Immature natural killer cell (primary cell): ENCODE measurements around the gene WDR3. TPM values are rescaled to one million over a fixed set of nuclear protein-coding genes. Genes with fewer than 3 reads are reported as not detected.

ENCODE experiments used
- DNase-seq, 3 donors: peaks; one replicate each; pipeline ENCODE4 v3.0.0; 2022; ENCODE audit warnings: mixed read lengths in 1 of 3
- H3K27ac Mint-ChIP-seq, 6 donors: one replicate each; pipeline ENCODE4 v1.8.0; 2020; ENCODE audit warnings: mixed read lengths in 6 of 6, mild to moderate bottlenecking in 5 of 6, inconsistent platforms in 4 of 6, moderate library complexity in 3 of 6
- H3K27me3 Mint-ChIP-seq, 3 donors: one replicate each; pipeline ENCODE4 v1.8.0; 2020 to 2021; ENCODE audit warnings: low read depth in 3 of 3, mild to moderate bottlenecking in 3 of 3, mixed read lengths in 3 of 3, moderate library complexity in 3 of 3, inconsistent platforms in 1 of 3
- H3K36me3 Mint-ChIP-seq, 3 donors: one replicate each; pipeline ENCODE4 v1.8.0; 2020; ENCODE audit warnings: mixed read lengths in 3 of 3, inconsistent platforms in 2 of 3, mild to moderate bottlenecking in 2 of 3
- H3K4me1 Mint-ChIP-seq, 2 donors: one replicate each; pipeline ENCODE4 v1.8.0; 2020; ENCODE audit warnings: inconsistent platforms in 2 of 2, mild to moderate bottlenecking in 2 of 2, mixed read lengths in 2 of 2, moderate library complexity in 1 of 2
- H3K4me3 Mint-ChIP-seq, 5 donors: one replicate each; pipeline ENCODE4 v1.8.0; 2020; ENCODE audit warnings: mild to moderate bottlenecking in 5 of 5, mixed read lengths in 5 of 5, inconsistent platforms in 3 of 5, moderate library complexity in 3 of 5
- H3K9me3 Mint-ChIP-seq, 6 donors: one replicate each; pipeline ENCODE4 v1.8.0; 2020; ENCODE audit warnings: mild to moderate bottlenecking in 6 of 6, mixed read lengths in 6 of 6, inconsistent platforms in 4 of 6, moderate library complexity in 3 of 6
- polyA plus RNA-seq, 3 donors: library from polyadenylated mRNA; unstranded; fragments of 300-500 nt; fragmentation: Illumina TruSeq; gene quantifications; one replicate each; pipeline ENCODE4 v1.2.3, GENCODE V29; 2021

WDR3 gene
- 10 to 100 TPM; 11.8 to 20.1 (median 17.0) TPM for polyA plus RNA-seq

- no peaks in the 10 kb centered on the region for H3K9me3 Mint-ChIP-seq
- peak; percentile 94 to 96 (median 95) for DNase-seq
- peak within 1 kb of the TSS; percentile 92 to 100 (median 98) for H3K27ac Mint-ChIP-seq
- peak within 1 kb of the TSS; percentile 91 to 99 (median 96) for H3K4me3 Mint-ChIP-seq
- peaks cover 0 to 4% (median 4%) of the 10 kb centered on the region in 3 donors for H3K36me3 Mint-ChIP-seq
- H3K4me1 Mint-ChIP-seq, result peaks cover 35 to 60% of the 10 kb centered on the region in 2 donors
- H3K27me3 Mint-ChIP-seq, result peaks cover 8 to 13% (median 12%) of the 10 kb centered on the region in 3 donors
Observed at GRCh38 chr1:117929343-117930172, at the start of gene WDR3, which contains the start of gene GDAP2. WDR3 (plus strand) TSS chr1:117929739; CDS start chr1:117933320, 3,581 bp downstream. GDAP2 (minus strand) TSS chr1:117929621; CDS start chr1:117920357, 9,264 bp downstream.

- no peaks in the 10 kb centered on the region for H3K27me3 Mint-ChIP-seq
- peaks cover 25 to 31% (median 31%) of the 10 kb centered on the region in 3 donors for H3K36me3 Mint-ChIP-seq
- H3K27ac Mint-ChIP-seq, result no peak overlapping the region
- H3K4me3 Mint-ChIP-seq, result no peak overlapping the region
- DNase-seq, result no peak
- H3K4me1 Mint-ChIP-seq, result peaks cover 1 to 8% of the 10 kb centered on the region in 2 donors
- no peaks in the 10 kb centered on the region for H3K9me3 Mint-ChIP-seq
Observed at GRCh38 chr1:117883616-117884015, 45.9 kb upstream of the WDR3 start.

- peaks cover 16 to 24% (median 20%) of the 10 kb centered on the region in 3 donors for H3K36me3 Mint-ChIP-seq
Observed at GRCh38 chr1:117886101-117886795, 43.3 kb upstream of the WDR3 start.

GRCh38 chr1:117890452-117890851 lies 39.1 kb upstream of the WDR3 start:
- Mint-ChIP-seq H3K4me3 (no peak overlapping the region), H3K27ac (no peak overlapping the region), H3K27me3 (no peaks in the 10 kb centered on the region), H3K36me3 (peaks cover 9 to 15% (median 14%) of the 10 kb centered on the region in 3 donors), H3K9me3 (no peaks in the 10 kb centered on the region), H3K4me1 (peaks cover 1 to 8% of the 10 kb centered on the region in 2 donors)
- DNase-seq, result no peak

More at GRCh38 chr1:117886101-117886795, 43.3 kb upstream of the WDR3 start:
- Mint-ChIP-seq H3K9me3 (no peaks in the 10 kb centered on the region), H3K27ac (peak overlapping the region in 2 of 6 donors; percentile 55 to 61), H3K4me3 (no peak overlapping the region), H3K4me1 (peaks cover 1 to 8% of the 10 kb centered on the region in 2 donors), H3K27me3 (no peaks in the 10 kb centered on the region)
- DNase-seq, result no peak

- no peak overlapping the region for H3K27ac Mint-ChIP-seq
- H3K4me3 Mint-ChIP-seq, result no peak overlapping the region
- no peaks in the 10 kb centered on the region for H3K27me3 Mint-ChIP-seq
Observed at GRCh38 chr1:117892512-117892911, 37.0 kb upstream of the WDR3 start.

GRCh38 chr1:117894078-117894477 lies 35.5 kb upstream of the WDR3 start:
- Mint-ChIP-seq H3K27ac (no peak overlapping the region), H3K4me1 (no peaks in the 10 kb centered on the region), H3K36me3 (peaks cover 5 to 28% (median 11%) of the 10 kb centered on the region in 3 donors), H3K27me3 (no peaks in the 10 kb centered on the region), H3K4me3 (no peak overlapping the region), H3K9me3 (no peaks in the 10 kb centered on the region)
- no peak for DNase-seq

More at GRCh38 chr1:117892512-117892911, 37.0 kb upstream of the WDR3 start:
- Mint-ChIP-seq H3K9me3 (no peaks in the 10 kb centered on the region), H3K36me3 (peaks cover 9 to 20% (median 11%) of the 10 kb centered on the region in 3 donors), H3K4me1 (no peaks in the 10 kb centered on the region)
- DNase-seq, result no peak

- Mint-ChIP-seq H3K36me3 (peaks cover 5 to 34% (median 11%) of the 10 kb centered on the region in 3 donors), H3K4me3 (no peak overlapping the region), H3K9me3 (no peaks in the 10 kb centered on the region), H3K27me3 (no peaks in the 10 kb centered on the region), H3K4me1 (no peaks in the 10 kb centered on the region), H3K27ac (peak overlapping the region in 3 of 6 donors; percentile 0 to 30 (median 5))
- peak; percentile 20 to 40 (median 31) for DNase-seq
Observed at GRCh38 chr1:117895482-117896114, 33.9 kb upstream of the WDR3 start.

- H3K4me1 Mint-ChIP-seq, result no peaks in the 10 kb centered on the region
- peaks cover 13 to 40% (median 13%) of the 10 kb centered on the region in 3 donors for H3K36me3 Mint-ChIP-seq
- no peak for DNase-seq
- no peak overlapping the region for H3K4me3 Mint-ChIP-seq
- no peaks in the 10 kb centered on the region for H3K9me3 Mint-ChIP-seq
- H3K27ac Mint-ChIP-seq, result no peak overlapping the region
- H3K27me3 Mint-ChIP-seq, result no peaks in the 10 kb centered on the region
Observed at GRCh38 chr1:117897551-117897950, 32.0 kb upstream of the WDR3 start.

GRCh38 chr1:117899801-117900200 lies 29.7 kb upstream of the WDR3 start:
- no peaks in the 10 kb centered on the region for H3K4me1 Mint-ChIP-seq
- peaks cover 20 to 54% (median 21%) of the 10 kb centered on the region in 3 donors for H3K36me3 Mint-ChIP-seq
- no peak overlapping the region for H3K4me3 Mint-ChIP-seq
- H3K9me3 Mint-ChIP-seq, result no peaks in the 10 kb centered on the region
- DNase-seq, result no peak
- no peaks in the 10 kb centered on the region for H3K27me3 Mint-ChIP-seq
- H3K27ac Mint-ChIP-seq, result peak overlapping the region in 1 of 6 donors; percentile 31

- Mint-ChIP-seq H3K27me3 (no peaks in the 10 kb centered on the region), H3K4me1 (no peaks in the 10 kb centered on the region), H3K36me3 (peaks cover 34 to 65% (median 35%) of the 10 kb centered on the region in 3 donors), H3K9me3 (no peaks in the 10 kb centered on the region), H3K27ac (no peak overlapping the region), H3K4me3 (no peak overlapping the region)
- DNase-seq, result no peak
Observed at GRCh38 chr1:117902944-117903343, 26.6 kb upstream of the WDR3 start.

GRCh38 chr1:117904485-117904884 lies 25.1 kb upstream of the WDR3 start:
- Mint-ChIP-seq H3K4me3 (no peak overlapping the region), H3K27ac (no peak overlapping the region), H3K4me1 (no peaks in the 10 kb centered on the region), H3K36me3 (peaks cover 35 to 59% (median 36%) of the 10 kb centered on the region in 3 donors), H3K27me3 (no peaks in the 10 kb centered on the region), H3K9me3 (no peaks in the 10 kb centered on the region)
- no peak for DNase-seq

GRCh38 chr1:117905019-117905418 lies 24.5 kb upstream of the WDR3 start:
- no peak for DNase-seq
- H3K27ac Mint-ChIP-seq, result no peak overlapping the region
- H3K4me1 Mint-ChIP-seq, result no peaks in the 10 kb centered on the region
- H3K27me3 Mint-ChIP-seq, result no peaks in the 10 kb centered on the region
- no peak overlapping the region for H3K4me3 Mint-ChIP-seq
- H3K36me3 Mint-ChIP-seq, result peaks cover 35 to 61% (median 40%) of the 10 kb centered on the region in 3 donors
- no peaks in the 10 kb centered on the region for H3K9me3 Mint-ChIP-seq

- H3K27me3 Mint-ChIP-seq, result no peaks in the 10 kb centered on the region
- H3K4me1 Mint-ChIP-seq, result peaks cover 12 to 21% of the 10 kb centered on the region in 2 donors
- H3K27ac Mint-ChIP-seq, result no peak overlapping the region
- peaks cover 42 to 70% (median 56%) of the 10 kb centered on the region in 3 donors for H3K36me3 Mint-ChIP-seq
- H3K9me3 Mint-ChIP-seq, result peaks cover 0 to 14% (median 6%) of the 10 kb centered on the region in 6 donors
- no peak overlapping the region for H3K4me3 Mint-ChIP-seq
- DNase-seq, result no peak
Observed at GRCh38 chr1:117911051-117911450, 18.5 kb upstream of the WDR3 start.
